SK-N-MC (cell line): Measurements from ENCODE around the gene TTC22.

Source experiments
- EZH2 ChIP-seq: fragments of 200-600 bp; sonication (generic); IDR thresholded peaks from one replicate; pipeline ENCODE4 v1.6.1; 2017; ENCODE audit warnings: antibody characterized with exemption
- FOXP2 ChIP-seq: optimal IDR thresholded peaks from 2 replicates; pipeline ENCODE3; 2011; ENCODE audit warnings: mild to moderate bottlenecking, moderate library complexity; ENCODE audit not compliant: insufficient read depth; ENCODE audit errors: extremely low read length, control extremely low read depth
- POLR2AphosphoS5 ChIP-seq: IDR thresholded peaks from 2 replicates; pipeline ENCODE4 v1.6.1; 2012; ENCODE audit warnings: mild to moderate bottlenecking, low read depth, low read length, borderline replicate concordance

DNA sequence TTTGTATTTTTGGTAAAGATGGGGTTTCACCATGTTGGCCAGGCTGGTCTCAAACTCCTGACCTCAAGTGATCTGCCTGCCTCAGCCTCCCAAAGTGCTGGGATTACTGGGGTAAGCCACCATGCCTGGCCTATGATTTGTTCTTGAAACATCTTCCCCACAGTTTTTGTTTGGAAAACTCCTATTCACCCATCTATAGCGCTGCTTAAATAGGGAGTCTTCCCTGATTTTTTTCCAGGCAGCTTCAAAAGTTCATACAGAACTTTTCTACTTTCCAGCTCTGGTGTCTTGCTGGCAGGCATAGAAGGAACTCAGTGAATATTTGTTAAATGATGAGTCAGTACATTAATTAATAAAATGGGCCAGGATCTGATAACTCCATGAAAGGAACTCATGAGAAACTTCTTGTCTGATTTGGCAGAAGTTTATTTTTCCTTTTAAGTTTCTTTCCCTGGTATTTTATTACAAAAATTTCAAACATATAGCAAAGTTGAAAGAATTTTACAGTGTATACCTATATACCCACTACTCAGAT lies 33.0 kb upstream of the TTC22 start:
- TF ChIP-seq EZH2 (no peak), POLR2AphosphoS5 (no peak), FOXP2 (no peak)
